ENCODE measurements around the gene PLSCR3.

DNA sequence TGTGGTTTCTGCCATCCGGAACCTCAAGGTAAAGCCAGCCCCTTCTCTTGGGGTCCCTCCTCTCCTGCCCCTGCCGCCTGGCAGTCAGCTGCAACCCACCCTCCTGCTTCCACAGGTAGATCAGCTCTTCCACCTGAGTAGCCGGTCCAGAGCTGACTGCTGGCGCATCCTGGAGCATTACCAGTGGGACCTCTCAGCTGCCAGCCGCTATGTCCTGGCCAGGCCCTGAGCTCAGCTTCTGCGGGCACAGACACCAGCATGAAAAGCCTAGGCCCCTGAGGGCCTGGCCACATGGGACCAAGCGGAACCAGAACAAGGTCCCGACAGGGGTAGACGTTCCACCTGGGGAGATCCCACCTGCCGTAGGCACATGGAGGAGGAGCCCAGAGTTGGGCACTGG is 5.5 kb downstream of the PLSCR3 start:
- TF ChIP-seq, protein P1, sequence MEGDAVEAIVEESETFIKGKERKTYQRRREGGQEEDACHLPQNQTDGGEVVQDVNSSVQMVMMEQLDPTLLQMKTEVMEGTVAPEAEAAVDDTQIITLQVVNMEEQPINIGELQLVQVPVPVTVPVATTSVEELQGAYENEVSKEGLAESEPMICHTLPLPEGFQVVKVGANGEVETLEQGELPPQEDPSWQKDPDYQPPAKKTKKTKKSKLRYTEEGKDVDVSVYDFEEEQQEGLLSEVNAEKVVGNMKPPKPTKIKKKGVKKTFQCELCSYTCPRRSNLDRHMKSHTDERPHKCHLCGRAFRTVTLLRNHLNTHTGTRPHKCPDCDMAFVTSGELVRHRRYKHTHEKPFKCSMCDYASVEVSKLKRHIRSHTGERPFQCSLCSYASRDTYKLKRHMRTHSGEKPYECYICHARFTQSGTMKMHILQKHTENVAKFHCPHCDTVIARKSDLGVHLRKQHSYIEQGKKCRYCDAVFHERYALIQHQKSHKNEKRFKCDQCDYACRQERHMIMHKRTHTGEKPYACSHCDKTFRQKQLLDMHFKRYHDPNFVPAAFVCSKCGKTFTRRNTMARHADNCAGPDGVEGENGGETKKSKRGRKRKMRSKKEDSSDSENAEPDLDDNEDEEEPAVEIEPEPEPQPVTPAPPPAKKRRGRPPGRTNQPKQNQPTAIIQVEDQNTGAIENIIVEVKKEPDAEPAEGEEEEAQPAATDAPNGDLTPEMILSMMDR (IDR thresholded peaks at IDR 0.05) = no peak
- no peak for TF ChIP-seq POLR2A (IDR thresholded peaks at IDR 0.05)
